HG03439 (cell line): ENCODE results near the gene NCOA4.
"Not testable (repeated sequence)": the region's sequence is repeated elsewhere in the genome, so short reads cannot be mapped to it uniquely, and the experiment has no call there.

Experiments
- ATAC-seq: cut with Tn5 transposase; IDR thresholded peaks from one replicate; pipeline ENCODE4 v1.9.1; 2021; ENCODE audit warnings: mild to moderate bottlenecking, moderate library complexity; ENCODE audit not compliant: unreplicated experiment

NCOA4 gene

DNA sequence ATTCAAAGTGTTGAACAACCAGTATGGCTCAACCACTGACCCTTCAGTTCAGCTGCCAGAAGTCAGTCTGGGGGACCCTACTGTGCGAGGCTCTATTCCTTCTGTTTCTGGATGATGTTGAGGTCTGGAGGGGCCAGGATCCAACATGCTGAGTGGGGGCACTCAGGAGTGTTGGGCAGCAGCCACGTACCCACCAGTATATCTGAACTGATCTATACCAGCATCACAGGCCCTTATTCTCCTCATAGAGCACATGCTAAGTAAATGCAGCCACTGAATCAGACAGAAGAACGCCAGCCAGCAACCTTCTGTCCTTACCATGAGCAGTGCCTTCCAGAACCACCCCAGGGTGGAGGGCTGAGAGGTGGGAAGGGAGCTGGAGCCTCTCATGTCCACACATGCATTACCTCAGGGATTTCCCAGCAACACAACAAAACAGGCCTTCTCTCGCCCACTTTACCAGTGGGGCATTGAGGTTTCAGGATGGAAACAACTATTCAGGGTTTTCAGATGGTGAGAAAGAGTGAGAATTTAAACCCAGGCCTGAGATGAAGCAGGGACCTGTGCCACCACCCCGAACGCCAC is 22.5 kb upstream of the NCOA4 start:
- ATAC-seq: no peak

DNA sequence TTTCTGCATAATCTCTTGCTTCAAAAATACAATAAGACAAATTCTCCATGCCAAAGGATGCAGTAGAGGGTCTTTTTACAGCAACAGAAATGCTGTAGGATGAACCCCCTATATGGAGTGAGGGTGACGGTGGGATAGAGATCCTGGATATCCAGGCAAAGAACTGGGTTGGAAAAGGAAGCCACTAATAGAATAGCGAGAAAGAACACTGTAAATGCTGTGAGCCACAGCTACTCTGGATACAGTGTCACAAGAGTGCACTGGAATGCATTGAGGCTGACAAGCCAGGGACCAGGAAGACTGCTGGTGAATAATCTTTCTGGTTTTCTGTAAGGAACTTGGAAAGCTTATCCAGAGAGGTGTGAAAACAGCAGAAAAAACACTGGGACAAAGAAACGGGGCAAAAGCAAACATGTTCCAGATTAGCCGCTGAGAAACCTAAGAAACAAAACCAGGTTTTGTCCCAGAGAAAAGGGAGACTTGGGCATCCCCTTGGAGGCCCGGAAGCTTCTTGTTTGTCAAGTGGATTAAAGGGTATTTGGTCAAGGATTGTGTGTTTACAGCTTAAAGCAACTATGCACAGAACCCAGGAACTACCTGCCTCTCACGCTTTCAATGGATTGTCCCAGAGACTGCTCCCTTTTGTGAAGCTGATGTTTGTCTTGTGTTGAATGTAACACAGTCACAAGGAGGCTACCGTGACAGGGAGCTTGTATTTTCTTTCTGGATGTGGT is 21.8 kb upstream of the NCOA4 start:
- ATAC-seq: no peak

DNA sequence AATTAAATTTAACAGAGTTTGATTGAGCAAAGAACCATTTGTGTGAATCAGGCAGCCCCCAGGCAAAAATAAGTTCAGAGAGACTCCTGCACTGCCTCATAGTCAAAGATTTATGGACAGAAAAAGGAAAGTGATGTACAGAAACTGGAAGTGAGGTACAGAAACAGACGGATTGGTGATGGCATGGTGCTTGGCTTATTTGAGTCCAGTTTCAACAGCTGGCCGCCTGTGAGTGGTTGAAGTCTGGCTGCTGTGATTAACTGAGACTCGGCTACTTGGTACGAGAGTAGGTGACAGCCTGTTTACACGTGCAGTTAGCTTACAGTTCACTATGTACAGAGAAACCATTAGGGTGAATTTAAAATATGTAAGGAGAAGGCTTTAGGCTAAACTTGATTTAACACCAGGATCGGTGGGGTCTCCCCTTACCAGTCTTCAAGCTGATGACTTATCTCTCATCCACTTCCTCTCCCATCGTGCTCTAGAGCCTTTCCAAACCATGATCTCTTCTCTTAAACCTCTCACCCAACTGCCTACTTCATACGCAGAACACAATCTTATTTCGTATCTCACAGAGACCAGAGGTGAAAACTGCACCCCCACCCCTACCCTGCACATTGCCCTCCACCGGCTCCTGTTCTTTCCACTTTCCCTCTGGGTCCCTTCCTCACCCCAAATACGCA is 20.7 kb upstream of the NCOA4 start:
- ATAC-seq: no peak

DNA sequence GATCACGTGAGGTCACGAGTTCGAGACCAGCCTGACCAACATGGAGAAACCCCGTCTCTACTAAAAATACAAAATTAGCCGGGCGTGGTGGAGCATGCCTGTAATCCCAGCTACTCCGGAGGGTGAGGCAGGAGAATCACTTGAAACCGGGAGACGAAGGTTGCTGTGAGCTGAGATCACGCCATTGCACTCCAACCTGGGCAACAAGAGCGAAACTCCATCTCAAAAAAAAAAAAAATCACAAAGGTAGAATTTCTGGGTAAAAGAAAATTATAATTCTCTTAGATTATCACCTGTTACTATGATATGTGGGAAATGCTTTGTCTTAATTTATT is 19.0 kb upstream of the NCOA4 start:
- not testable (repeated sequence) for ATAC-seq

DNA sequence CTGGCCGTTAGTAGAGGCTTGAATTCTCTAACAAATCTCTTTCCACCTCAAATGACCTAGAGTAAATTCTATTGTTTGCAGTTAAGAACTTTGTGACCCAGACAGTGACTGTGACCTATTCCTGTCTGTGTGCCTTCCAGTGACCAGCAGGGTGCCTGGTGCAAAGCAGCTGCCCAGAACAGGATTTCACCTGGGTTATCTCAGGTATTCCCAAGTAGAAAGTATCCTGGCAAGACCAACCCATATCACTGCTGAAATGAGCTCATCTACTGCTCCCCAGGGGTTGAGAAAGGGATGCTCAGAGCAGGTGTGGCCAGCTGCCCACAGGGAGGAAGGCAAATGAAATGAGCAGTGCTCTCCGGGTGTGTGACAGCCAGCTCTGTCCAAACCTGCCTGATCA is 17.7 kb upstream of the NCOA4 start:
- ATAC-seq: no peak

DNA sequence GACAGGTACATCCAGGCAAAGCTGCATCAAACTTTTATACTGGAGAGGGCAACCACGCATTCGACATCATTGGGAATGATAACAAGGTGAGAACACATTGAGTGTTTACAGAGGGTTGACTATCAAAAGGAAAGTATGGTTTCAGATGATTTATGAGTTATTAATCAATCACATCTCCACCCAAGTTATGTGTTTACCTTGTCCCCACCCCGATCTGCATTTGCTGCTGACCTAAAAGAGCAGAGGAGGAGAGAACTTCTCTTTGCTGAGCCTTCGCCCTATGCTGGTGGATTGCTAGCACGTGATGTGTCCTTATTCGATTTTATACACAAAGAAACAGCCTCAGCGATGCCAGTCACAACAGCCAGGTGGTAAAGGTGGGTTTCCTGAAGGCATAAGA is 15.8 kb upstream of the NCOA4 start, which contains the start of gene MSMB:
Gene MSMB (minus strand): TSS at position 9 of the 400 bp plus-strand sequence. CDS start 32 bp downstream, outside the sequence.
- ATAC-seq: no peak

DNA sequence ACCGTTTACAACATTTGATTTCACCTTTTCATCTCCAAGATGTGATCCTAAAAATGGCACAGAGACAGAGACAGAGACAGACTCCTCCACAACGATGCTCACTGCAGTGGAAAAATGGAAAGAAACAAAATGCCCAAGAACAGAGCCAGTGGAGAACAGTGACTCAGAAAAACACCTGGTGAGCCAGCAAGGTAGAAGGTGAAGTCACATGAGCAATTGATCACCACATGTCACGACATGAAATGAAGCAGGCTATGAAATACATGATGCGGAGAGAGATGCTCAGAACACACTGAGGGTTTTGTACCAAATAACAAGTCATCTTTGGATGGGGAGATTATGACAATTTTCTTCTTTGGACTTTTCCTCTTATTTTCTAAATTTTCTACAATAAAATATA is 12.1 kb upstream of the NCOA4 start:
- ATAC-seq: no peak

DNA sequence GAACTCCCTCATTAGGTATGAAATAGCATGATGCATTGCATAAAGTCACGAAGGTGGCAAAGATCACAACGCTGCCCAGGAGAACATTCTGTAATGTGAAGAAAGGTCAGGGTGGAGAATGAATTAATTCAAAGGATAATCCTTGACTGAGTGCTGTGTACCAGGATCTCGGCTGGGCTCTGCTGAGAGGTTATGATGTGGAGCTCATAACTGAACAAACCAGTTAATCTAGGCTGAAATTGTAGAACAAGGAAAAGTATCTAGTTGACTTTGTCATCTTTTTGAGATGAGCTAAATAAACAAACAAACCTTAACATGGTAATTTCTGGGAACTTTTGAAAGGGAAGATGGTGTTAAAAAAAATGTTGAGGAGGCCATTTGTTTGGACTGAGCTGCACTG is 9.6 kb upstream of the NCOA4 start:
- no peak for ATAC-seq

DNA sequence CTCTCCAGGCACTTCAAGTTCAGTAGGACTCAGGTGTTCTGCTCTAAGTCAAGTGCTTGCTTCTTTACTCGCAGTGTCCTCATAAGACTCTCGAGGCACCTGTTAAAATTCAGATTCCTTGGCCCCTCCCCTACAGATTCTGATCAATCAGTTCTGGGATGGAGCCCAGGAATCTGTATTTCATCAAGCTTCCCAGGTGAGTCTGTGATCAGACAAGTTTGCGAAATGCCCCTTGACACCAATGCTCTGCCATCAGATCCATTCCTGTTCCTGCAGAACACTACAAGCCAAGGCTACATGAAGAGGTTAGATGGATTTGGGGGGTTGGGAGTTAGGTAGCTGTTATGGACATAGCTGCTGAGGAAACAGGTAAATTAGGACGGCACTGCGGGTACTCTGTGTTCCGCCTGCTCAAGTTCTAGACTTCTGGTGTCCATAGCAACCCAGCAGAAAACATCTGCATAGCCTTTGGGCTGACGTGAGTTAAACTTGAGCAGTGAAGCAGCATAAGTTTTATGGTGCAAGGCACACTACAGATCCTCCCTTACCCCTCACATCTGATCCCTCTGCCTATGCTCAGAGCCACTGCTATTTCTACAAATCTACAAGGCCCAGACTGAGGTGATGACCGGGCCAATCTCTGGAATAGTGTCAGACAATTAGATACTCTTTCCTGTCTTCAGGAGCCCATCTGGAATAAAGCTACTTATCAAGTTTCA is 6.8 kb upstream of the NCOA4 start:
- no peak for ATAC-seq

DNA sequence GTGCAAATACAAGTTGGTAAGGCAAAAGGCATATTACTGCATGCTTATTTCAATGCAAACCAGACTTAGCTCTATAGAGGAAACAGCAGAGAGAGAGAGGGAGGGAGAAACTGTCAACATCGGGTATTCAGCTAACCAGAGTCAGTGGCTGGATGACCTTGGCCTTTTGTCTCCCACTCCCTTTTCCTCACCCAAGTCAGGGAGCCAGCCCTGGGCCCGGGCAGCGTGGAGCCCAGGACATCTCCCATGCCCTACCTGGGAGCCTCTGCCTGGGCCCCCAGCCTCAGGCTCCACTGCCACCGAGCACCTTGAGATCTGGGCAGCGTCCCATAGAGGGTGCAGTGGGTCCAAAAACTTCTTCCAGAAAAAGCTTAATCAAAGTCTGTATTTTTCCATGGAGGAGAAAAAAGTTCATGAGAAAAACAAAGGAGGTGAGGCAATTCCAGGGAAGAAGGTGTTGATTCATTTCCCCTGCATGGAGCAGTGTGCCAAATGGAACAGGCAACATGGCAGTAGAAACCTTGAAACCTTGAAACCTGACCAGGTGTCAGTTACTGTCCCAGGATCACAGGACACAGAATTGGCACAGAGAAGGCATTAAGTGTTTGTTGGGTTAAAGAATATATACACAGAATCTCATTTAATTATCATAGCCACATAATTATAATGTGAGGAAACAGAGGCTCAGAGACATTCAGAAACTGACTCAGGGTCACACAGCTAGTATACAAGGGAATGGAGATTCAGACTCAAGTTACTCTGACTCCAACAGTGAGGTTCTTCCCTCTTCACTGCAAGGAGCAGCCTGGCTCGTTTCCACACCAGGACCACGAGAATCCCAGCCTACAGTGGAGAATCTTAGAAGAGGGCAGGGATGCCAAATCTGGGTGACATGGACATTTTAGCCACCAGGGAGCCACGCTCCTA is 5.8 kb upstream of the NCOA4 start:
- no peak for ATAC-seq

DNA sequence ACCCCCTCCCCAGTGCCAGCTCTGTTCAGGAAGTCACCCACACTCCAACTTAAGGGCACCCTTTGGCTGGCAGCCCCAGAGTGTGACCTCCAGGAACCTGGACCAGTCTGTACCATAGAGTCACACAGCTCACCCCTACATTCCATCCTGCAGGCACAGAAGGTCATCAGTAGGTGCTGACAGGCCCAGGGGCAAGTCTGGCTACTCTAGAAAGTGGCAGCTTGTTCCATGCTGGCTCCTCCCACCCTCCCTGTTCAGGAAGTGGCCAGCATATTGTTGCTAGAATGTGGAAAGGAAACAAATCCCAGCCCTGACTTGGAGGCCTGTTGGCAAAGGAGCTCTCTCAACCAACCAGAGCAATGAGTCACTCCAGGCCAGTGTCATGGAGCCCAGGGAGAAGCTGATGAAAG is 3.2 kb upstream of the NCOA4 start:
- no peak for ATAC-seq

DNA sequence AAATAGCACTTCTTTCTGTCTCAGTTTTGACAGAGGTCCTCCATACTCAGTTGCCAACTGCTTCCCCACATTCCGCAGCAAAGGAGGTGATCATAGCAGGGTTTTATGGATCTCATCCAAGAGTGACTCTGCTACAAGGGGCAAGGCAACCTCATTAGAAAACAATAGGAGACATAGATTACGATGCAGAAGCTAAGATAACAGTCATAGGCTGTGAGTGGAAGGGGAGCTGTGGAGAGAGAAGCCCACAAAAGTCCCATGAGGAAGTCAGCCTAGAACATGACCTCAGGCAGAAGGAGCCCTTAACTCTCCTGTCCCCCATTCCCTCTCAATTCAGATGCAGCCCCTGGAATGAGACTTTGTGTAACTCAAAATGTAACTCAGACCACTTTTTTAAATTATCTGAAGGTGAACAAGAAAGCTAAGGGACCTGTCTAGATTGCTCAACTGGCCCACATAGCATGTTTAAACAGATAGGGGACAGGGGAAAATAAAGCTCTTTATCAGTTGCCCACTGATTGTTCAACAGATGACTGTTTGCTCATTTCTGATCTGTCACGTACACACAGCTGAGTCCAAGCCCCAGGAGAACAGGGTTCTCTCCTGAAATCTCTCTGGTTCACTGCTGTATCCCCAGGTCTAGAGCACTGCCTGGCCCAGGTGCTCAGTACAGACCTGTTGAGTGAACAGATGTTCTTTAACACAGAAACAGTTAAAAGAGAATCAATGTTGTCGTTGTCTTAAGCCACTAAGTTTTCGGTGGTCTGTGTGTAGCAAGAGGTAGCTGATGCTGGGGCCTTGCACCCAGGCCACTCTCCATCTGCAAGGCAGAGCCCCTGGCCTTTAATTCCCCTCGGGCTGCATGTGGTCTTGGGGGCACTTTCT is 1.5 kb upstream of the NCOA4 start:
- ATAC-seq: no peak

DNA sequence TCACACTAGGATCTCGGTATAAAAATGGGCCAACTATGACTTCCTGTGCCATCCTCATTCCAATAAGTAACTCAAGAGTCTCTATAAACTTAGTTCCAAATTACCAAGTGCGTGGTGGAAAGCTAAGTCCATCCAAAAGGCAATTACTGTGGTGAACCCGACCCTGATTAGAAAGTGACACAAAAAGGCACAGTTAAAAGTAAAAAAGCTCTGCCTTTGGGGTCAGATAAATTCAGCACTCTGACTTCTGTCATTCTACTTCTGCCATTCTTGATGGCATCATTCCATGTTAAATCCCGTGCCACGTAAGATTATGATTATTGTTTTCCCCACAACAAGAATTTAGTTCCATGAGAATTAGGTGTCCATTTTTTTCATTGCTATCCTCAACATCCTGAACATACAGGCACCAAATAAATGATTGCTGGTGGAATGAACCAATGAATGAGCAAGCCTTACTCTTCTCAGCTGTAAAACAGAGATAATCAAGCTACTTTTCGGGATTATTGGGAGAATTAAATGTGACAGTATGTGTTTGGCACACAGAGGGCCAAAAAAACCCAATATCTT is 877 bp downstream of the NCOA4 start:
- no peak for ATAC-seq

DNA sequence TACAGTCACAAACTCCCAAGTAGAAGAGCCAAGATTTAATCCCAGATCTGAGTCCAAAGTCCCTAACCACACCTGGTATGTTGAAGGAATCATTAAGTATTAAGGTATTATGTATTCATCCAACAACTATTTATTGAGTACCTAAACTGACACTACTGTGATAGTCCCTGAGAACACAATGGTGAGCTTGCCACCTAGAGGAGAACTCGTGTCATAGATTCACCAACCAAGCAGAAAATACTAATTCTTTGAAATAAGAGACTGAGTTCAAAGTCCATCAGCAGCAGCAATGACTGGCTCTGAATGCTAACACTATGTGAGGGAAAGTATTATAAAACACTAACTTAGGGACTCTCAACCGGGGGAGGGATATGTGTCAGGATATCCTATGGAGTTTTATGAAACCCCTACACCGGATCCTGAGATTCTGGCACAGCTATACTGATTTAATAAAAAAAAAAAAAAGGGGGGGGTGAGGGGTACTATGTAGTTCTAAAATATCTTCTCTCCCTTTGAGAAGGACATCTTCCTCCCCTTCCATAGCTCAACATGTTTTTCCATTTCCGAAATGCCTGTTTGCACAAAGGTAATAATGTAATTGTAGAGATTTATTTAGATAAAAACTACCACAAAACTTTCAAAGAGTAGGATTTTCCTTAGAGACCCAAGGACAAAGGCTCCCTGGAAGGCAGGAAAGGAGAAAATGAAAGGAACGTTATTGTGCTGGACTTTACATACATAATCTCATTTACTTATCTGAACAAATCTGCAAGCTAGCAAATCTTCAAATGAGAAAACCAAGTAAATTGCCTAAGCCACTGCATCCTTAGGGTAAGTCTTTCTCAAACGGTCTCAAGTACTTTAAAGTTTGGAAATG is 1.6 kb downstream of the NCOA4 start:
- ATAC-seq: no peak

DNA sequence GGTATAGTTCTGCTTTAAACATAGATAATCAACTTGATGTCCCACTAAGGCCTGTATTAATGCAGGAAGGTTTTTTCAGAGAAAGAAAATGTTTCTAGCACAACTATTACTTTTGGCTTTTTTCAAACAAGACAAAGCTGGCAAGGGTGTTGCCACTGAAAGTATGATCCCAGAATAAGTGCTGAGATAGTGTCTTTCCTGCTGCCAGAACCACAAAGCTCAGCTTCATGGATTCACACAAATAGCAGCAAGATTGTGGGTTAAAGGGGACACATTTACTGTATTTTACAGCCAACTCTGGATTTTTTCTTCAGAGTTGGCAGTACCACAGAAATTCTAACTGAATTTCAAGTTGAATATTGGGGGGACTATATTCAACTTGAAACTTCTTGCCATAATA is 4.3 kb downstream of the NCOA4 start:
- no peak for ATAC-seq

DNA sequence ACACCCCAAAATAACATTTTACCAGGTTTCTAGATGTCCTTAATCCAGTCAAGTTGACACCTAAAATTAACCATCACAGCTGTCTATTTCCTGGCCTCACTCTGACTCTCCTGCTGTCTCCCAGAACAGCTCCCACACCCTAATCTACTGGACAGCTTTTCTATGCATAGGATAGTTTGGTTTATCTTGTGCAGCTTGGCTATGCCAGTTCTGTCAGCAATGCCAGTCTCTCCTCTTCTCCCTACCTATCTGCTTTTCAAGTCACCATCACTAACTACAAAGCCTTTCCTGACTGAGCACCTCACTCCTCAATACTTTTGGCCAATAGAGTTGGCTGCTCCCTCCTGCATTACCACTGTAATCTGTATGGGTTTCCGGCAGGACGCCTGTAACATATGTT is 5.0 kb downstream of the NCOA4 start:
- no peak for ATAC-seq

DNA sequence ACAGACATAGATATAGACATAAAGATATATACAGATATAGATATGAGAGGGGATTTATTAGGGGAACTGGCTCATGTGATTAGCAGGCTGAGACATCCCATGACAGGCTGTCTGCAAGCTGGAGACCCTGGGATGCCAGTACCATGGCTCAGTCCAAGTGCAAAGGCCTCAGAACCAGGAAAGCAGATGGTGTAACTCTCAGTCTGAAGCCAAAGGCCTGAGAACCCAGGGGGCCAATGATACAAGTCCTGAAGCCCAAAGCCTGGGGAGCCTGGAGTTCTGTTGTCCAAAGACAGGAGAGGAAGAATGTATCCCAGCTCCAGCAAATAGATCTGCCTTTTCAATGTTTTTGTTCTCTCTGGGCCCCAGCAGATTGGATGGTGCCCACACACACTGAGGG is 5.5 kb downstream of the NCOA4 start:
- ATAC-seq: no peak

DNA sequence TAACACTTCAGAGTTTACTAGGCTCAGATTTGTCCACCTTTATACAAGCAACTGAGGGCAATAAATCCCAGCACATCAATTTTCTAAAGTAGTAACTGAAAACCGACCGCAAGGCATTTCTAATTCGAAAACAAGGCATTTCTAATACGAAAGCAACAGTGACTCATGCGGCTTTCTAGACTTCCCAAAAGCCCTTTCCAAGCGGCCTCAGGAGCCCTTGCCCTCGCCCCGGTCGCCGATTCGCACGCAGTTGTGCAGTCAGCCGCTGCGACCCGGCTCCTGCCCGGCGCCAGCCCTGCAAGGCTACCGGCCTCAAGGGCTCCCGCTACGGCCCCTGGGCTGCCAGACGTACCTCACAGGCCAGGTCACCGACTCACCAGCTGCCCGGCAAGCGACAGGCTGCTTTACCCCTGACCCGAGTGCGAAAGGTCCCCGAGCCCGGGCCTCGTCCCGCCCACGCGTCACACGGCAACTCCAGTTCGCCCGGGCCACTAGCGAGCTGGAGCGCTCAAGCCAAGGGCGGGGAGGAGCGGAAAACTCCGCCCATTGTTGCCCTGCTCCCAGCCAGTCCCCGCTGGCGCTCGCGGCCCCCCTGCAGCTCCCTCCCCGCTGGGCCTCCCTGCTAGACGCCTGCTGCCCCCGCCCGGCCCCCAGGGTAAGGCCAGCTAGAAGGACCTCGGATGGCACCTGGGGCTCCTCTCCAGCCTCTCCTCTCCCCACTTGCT is 7.3 kb downstream of the NCOA4 start:
- peak; percentile 93 for ATAC-seq
